AG04450 (cell line): ENCODE measurements around the gene ANOS1. TPM values are rescaled to one million over a fixed set of nuclear protein-coding genes. Genes with fewer than 3 reads are reported as not detected.

Experiments
- CTCF ChIA-PET: fragments of 300-600, 350-600 bp; formaldehyde crosslinking; extraction: SDS; loops from one replicate; lab custom pipeline; 2022; ENCODE audit warnings: antibody characterized with exemption, inconsistent platforms; lab: Charles Lee
- POLR2A ChIA-PET: fragments of 350-600 bp; formaldehyde crosslinking; extraction: SDS; loops from one replicate; lab custom pipeline; 2021; ENCODE audit warnings: antibody characterized with exemption, inconsistent platforms; lab: Yijun Ruan, JAX
- DNase-seq: peaks from one replicate; pipeline ENCODE4 v3.0.0-alpha.2; 2011; ENCODE audit warnings: low read depth, low spot score
- H3K27ac ChIP-seq: one replicate; pipeline ENCODE4 v1.5.1; 2012; ENCODE audit warnings: low read depth, low read length, control low read depth
- H3K27me3 ChIP-seq: one replicate; pipeline ENCODE4 v1.6.0; 2012; ENCODE audit warnings: low read length; ENCODE audit not compliant: control insufficient read depth, insufficient read depth
- H3K4me3 ChIP-seq: 2 replicates; pipeline ENCODE4 v1.5.1; 2011; ENCODE audit warnings: mild to moderate bottlenecking, low read depth, low read length, control low read depth
- H3K9me3 ChIP-seq: 2 replicates; pipeline ENCODE4 v1.5.1; 2012; ENCODE audit warnings: low read length; ENCODE audit not compliant: control insufficient read depth, insufficient read depth
- CTCF ChIP-seq: IDR thresholded peaks from 2 replicates; pipeline ENCODE4 v1.5.1; 2011; ENCODE audit warnings: low read depth, low read length, control low read depth, inconsistent platforms
- polyA plus RNA-seq: library from polyadenylated mRNA; depleted of rRNA; stranded (reverse); fragments of >200 nt; gene quantifications from 2 replicates; pipeline ENCODE4 v1.2.3, GENCODE V29; 2011

Gene ANOS1
- polyA plus RNA-seq, 1 experiment = 0.30 TPM

GRCh38 chrX:8689473-8689872, 42.5 kb downstream of the ANOS1 start:
- ChIA-PET CTCF (no interaction called here), POLR2A (no interaction called here)
- no peak overlapping the region for H3K4me3 ChIP-seq
- no peaks in the 10 kb centered on the region for H3K9me3 ChIP-seq
- no peak overlapping the region for H3K27ac ChIP-seq
- no peak for DNase-seq
- no peak for TF ChIP-seq CTCF
- H3K27me3 ChIP-seq = no peaks in the 10 kb centered on the region

GRCh38 chrX:8688776-8689175, 43.2 kb downstream of the ANOS1 start:
- ChIA-PET POLR2A (no interaction called here), CTCF (no interaction called here)
- DNase-seq = no peak
- Histone ChIP-seq H3K27me3 (no peaks in the 10 kb centered on the region), H3K4me3 (no peak overlapping the region), H3K27ac (no peak overlapping the region), H3K9me3 (no peaks in the 10 kb centered on the region)
- TF ChIP-seq CTCF = no peak

- CTCF ChIA-PET = no interaction called here
- POLR2A ChIA-PET = no interaction called here
Measured at GRCh38 chrX:8684201-8684965, 47.6 kb downstream of the ANOS1 start.

GRCh38 chrX:8683687-8684086, 48.2 kb downstream of the ANOS1 start:
- POLR2A ChIA-PET = no interaction called here
- CTCF ChIA-PET = no interaction called here
- H3K4me3 ChIP-seq = no peak overlapping the region
- no peak for TF ChIP-seq CTCF
- DNase-seq = no peak
- no peaks in the 10 kb centered on the region for H3K27me3 ChIP-seq
- no peaks in the 10 kb centered on the region for H3K9me3 ChIP-seq
- H3K27ac ChIP-seq = no peak overlapping the region

More at GRCh38 chrX:8684201-8684965, 47.6 kb downstream of the ANOS1 start:
- Histone ChIP-seq H3K9me3 (no peaks in the 10 kb centered on the region), H3K27ac (no peak overlapping the region), H3K27me3 (no peaks in the 10 kb centered on the region), H3K4me3 (no peak overlapping the region)
- no peak for TF ChIP-seq CTCF
- DNase-seq = no peak

GRCh38 chrX:8679550-8679949, 52.4 kb downstream of the ANOS1 start:
- POLR2A ChIA-PET = no interaction called here
- TF ChIP-seq CTCF = no peak
- H3K4me3 ChIP-seq = no peak overlapping the region
- no peaks in the 10 kb centered on the region for H3K27me3 ChIP-seq
- no peak overlapping the region for H3K27ac ChIP-seq
- CTCF ChIA-PET = no interaction called here
- H3K9me3 ChIP-seq = no peaks in the 10 kb centered on the region
- DNase-seq = no peak
